ENCODE results near the gene LIPE.

The LIPE gene

GRCh38 chr19:42367929-42368328 lies 59.3 kb downstream of the LIPE start:
- DNase-seq (ENCODE audit: insufficient read length, low spot score) (no peak), FAIRE-seq (no peak)
- TF ChIP-seq PAX5 (IDR thresholded peaks at IDR 0.05; ENCODE audit: insufficient read depth, low read length, severe bottlenecking) (no peak), SPI1 (IDR thresholded peaks at IDR 0.05; ENCODE audit: low read depth, low read length) (no peak), TAF1 (IDR thresholded peaks at IDR 0.05; ENCODE audit: low read depth, low read length) (no peak), POLR2AphosphoS5 (IDR thresholded peaks at IDR 0.05; ENCODE audit: low read depth, low read length) (no peak), POU2F2 (IDR thresholded peaks at IDR 0.05; ENCODE audit: low read depth, low read length) (no peak), POLR2A (IDR thresholded peaks at IDR 0.05; ENCODE audit: low read depth, low read length) (no peak)

- DNase-seq (ENCODE audit: insufficient read length, low spot score) (no peak), FAIRE-seq (no peak)
- no peak for TF ChIP-seq POU2F2 (IDR thresholded peaks at IDR 0.05; ENCODE audit: low read depth, low read length)
- TF ChIP-seq POLR2AphosphoS5 (IDR thresholded peaks at IDR 0.05; ENCODE audit: low read depth, low read length) = no peak
- TF ChIP-seq TAF1 (IDR thresholded peaks at IDR 0.05; ENCODE audit: low read depth, low read length) = no peak
- TF ChIP-seq PAX5 (IDR thresholded peaks at IDR 0.05; ENCODE audit: insufficient read depth, low read length, severe bottlenecking) = no peak
- no peak for TF ChIP-seq SPI1 (IDR thresholded peaks at IDR 0.05; ENCODE audit: low read depth, low read length)
- TF ChIP-seq POLR2A (IDR thresholded peaks at IDR 0.05; ENCODE audit: low read depth, low read length) = no peak
Observed at GRCh38 chr19:42366673-42367072, 60.5 kb downstream of the LIPE start.

- TF ChIP-seq PAX5 (IDR thresholded peaks at IDR 0.05; ENCODE audit: insufficient read depth, low read length, severe bottlenecking) (peak; percentile 68), POLR2A (IDR thresholded peaks at IDR 0.05; ENCODE audit: low read depth, low read length) (no peak), POU2F2 (IDR thresholded peaks at IDR 0.05; ENCODE audit: low read depth, low read length) (no peak), SPI1 (IDR thresholded peaks at IDR 0.05; ENCODE audit: low read depth, low read length) (peak; percentile 68)
- peak; percentile 68 for DNase-seq (ENCODE audit: insufficient read length, low spot score)
- peak; percentile 72 for FAIRE-seq
Observed at GRCh38 chr19:42363614-42364346, 63.4 kb downstream of the LIPE start.

- TF ChIP-seq POLR2AphosphoS5 (IDR thresholded peaks at IDR 0.05; ENCODE audit: low read depth, low read length) (no peak), PAX5 (IDR thresholded peaks at IDR 0.05; ENCODE audit: insufficient read depth, low read length, severe bottlenecking) (no peak), POLR2A (IDR thresholded peaks at IDR 0.05; ENCODE audit: low read depth, low read length) (no peak), TAF1 (IDR thresholded peaks at IDR 0.05; ENCODE audit: low read depth, low read length) (no peak), POU2F2 (IDR thresholded peaks at IDR 0.05; ENCODE audit: low read depth, low read length) (no peak), SPI1 (IDR thresholded peaks at IDR 0.05; ENCODE audit: low read depth, low read length) (no peak)
- DNase-seq (ENCODE audit: insufficient read length, low spot score) (no peak), FAIRE-seq (no peak)
Observed at GRCh38 chr19:42362891-42363440, 64.2 kb downstream of the LIPE start.

GRCh38 chr19:42362342-42362741 lies 64.8 kb downstream of the LIPE start:
- DNase-seq (ENCODE audit: insufficient read length, low spot score) (no peak), FAIRE-seq (no peak)
- TF ChIP-seq PAX5 (IDR thresholded peaks at IDR 0.05; ENCODE audit: insufficient read depth, low read length, severe bottlenecking) (no peak), POLR2AphosphoS5 (IDR thresholded peaks at IDR 0.05; ENCODE audit: low read depth, low read length) (no peak), TAF1 (IDR thresholded peaks at IDR 0.05; ENCODE audit: low read depth, low read length) (no peak), POLR2A (IDR thresholded peaks at IDR 0.05; ENCODE audit: low read depth, low read length) (no peak), POU2F2 (IDR thresholded peaks at IDR 0.05; ENCODE audit: low read depth, low read length) (no peak), SPI1 (IDR thresholded peaks at IDR 0.05; ENCODE audit: low read depth, low read length) (no peak)

- DNase-seq (ENCODE audit: insufficient read length, low spot score) = no peak
- no peak for TF ChIP-seq PAX5 (IDR thresholded peaks at IDR 0.05; ENCODE audit: insufficient read depth, low read length, severe bottlenecking)
- TF ChIP-seq SPI1 (IDR thresholded peaks at IDR 0.05; ENCODE audit: low read depth, low read length) = no peak
- no peak for TF ChIP-seq TAF1 (IDR thresholded peaks at IDR 0.05; ENCODE audit: low read depth, low read length)
- no peak for TF ChIP-seq POLR2AphosphoS5 (IDR thresholded peaks at IDR 0.05; ENCODE audit: low read depth, low read length)
- no peak for TF ChIP-seq POLR2A (IDR thresholded peaks at IDR 0.05; ENCODE audit: low read depth, low read length)
- TF ChIP-seq POU2F2 (IDR thresholded peaks at IDR 0.05; ENCODE audit: low read depth, low read length) = no peak
- FAIRE-seq = no peak
Observed at GRCh38 chr19:42361545-42361910, 65.7 kb downstream of the LIPE start.

- FAIRE-seq = no peak
- no peak for DNase-seq (ENCODE audit: insufficient read length, low spot score)
- no peak for TF ChIP-seq TAF1 (IDR thresholded peaks at IDR 0.05; ENCODE audit: low read depth, low read length)
- no peak for TF ChIP-seq POU2F2 (IDR thresholded peaks at IDR 0.05; ENCODE audit: low read depth, low read length)
- TF ChIP-seq POLR2A (IDR thresholded peaks at IDR 0.05; ENCODE audit: low read depth, low read length) = no peak
- TF ChIP-seq PAX5 (IDR thresholded peaks at IDR 0.05; ENCODE audit: insufficient read depth, low read length, severe bottlenecking) = no peak
- no peak for TF ChIP-seq POLR2AphosphoS5 (IDR thresholded peaks at IDR 0.05; ENCODE audit: low read depth, low read length)
- TF ChIP-seq SPI1 (IDR thresholded peaks at IDR 0.05; ENCODE audit: low read depth, low read length) = no peak
Observed at GRCh38 chr19:42360787-42361544, 66.2 kb downstream of the LIPE start.

- FAIRE-seq (no peak), DNase-seq (ENCODE audit: insufficient read length, low spot score) (no peak)
- TF ChIP-seq POLR2AphosphoS5 (IDR thresholded peaks at IDR 0.05; ENCODE audit: low read depth, low read length) = no peak
- TF ChIP-seq PAX5 (IDR thresholded peaks at IDR 0.05; ENCODE audit: insufficient read depth, low read length, severe bottlenecking) = no peak
Observed at GRCh38 chr19:42357290-42357689, 69.9 kb downstream of the LIPE start.

- TF ChIP-seq PAX5 (IDR thresholded peaks at IDR 0.05; ENCODE audit: insufficient read depth, low read length, severe bottlenecking) (no peak), POLR2AphosphoS5 (IDR thresholded peaks at IDR 0.05; ENCODE audit: low read depth, low read length) (no peak), POU2F2 (IDR thresholded peaks at IDR 0.05; ENCODE audit: low read depth, low read length) (no peak), SPI1 (IDR thresholded peaks at IDR 0.05; ENCODE audit: low read depth, low read length) (no peak), POLR2A (IDR thresholded peaks at IDR 0.05; ENCODE audit: low read depth, low read length) (no peak), TAF1 (IDR thresholded peaks at IDR 0.05; ENCODE audit: low read depth, low read length) (no peak)
- FAIRE-seq = no peak
- no peak for DNase-seq (ENCODE audit: insufficient read length, low spot score)
Observed at GRCh38 chr19:42356686-42357085, 70.5 kb downstream of the LIPE start.

Measured in GM12891 (cell line).